ENCODE data around the gene DCAF12.

DNA sequence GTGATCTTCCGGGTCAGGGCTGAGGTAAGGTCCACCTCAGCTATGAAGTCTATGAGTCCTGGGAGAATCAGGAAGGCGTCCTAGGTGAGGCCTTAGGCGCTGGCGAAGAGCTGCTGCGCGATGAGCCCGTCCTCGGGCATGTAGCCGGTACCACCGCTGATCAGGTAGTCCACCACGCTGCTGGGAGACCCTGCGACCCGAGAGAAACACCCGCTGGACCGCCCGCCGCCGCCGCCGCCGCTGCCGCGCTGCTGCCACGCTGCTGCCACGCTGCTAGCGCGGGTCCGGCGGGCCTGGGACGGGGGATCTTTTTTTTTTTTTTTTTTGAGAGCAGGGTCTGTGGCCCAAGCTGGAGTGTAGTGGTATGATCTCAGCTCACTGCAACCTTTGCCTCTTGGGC, 8.0 kb upstream of the DCAF12 start:
- TF ChIP-seq EZH2phosphoT487 (IDR thresholded peaks at IDR 0.05; ENCODE audit: low read length) (no peak), EZH2 (optimal IDR thresholded peaks at IDR 0.05; ENCODE audit: low read depth, low read length) (no peak)
- TF ChIP-seq, protein P1, sequence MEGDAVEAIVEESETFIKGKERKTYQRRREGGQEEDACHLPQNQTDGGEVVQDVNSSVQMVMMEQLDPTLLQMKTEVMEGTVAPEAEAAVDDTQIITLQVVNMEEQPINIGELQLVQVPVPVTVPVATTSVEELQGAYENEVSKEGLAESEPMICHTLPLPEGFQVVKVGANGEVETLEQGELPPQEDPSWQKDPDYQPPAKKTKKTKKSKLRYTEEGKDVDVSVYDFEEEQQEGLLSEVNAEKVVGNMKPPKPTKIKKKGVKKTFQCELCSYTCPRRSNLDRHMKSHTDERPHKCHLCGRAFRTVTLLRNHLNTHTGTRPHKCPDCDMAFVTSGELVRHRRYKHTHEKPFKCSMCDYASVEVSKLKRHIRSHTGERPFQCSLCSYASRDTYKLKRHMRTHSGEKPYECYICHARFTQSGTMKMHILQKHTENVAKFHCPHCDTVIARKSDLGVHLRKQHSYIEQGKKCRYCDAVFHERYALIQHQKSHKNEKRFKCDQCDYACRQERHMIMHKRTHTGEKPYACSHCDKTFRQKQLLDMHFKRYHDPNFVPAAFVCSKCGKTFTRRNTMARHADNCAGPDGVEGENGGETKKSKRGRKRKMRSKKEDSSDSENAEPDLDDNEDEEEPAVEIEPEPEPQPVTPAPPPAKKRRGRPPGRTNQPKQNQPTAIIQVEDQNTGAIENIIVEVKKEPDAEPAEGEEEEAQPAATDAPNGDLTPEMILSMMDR (IDR thresholded peaks at IDR 0.05; ENCODE audit: low read length), result no peak

Measured in MM.1S (cell line).